Lower leg skin (tissue), 4 donors: Measurements from ENCODE around the gene ANKRD17. TPM values are rescaled to one million over a fixed set of nuclear protein-coding genes. Genes with fewer than 3 reads are reported as not detected.

Experiments used
- DNase-seq, 2 donors: peaks; one replicate each; pipeline ENCODE4 v3.0.0-alpha.2; 2019; ENCODE audit warnings: low spot score in 2 of 2
- H3K4me3 ChIP-seq: fragments of 200-600 bp; sonication (generic); 2 replicates; pipeline ENCODE4 v1.5.1; 2017; ENCODE audit warnings: mild to moderate bottlenecking, low read depth; ENCODE audit not compliant: poor library complexity, severe bottlenecking
- CTCF ChIP-seq, 3 donors: fragments of 450-650 bp; IDR thresholded peaks; one replicate each; pipeline ENCODE4 v1.5.1; 2016; ENCODE audit warnings: antibody characterized with exemption in 3 of 3, mild to moderate bottlenecking in 3 of 3, moderate library complexity in 2 of 3
- POLR2A ChIP-seq, 2 donors: fragments of 450-650 bp; IDR thresholded peaks; one replicate each; pipeline ENCODE4 v1.6.1; 2016 to 2017; ENCODE audit warnings: antibody characterized with exemption in 2 of 2, mild to moderate bottlenecking in 1 of 2, moderate library complexity in 1 of 2
- WGBS, 2 donors: methylation state at CpG; one replicate each; pipeline ENCODE4 v1.1.5; 2018; 5-methylcytosine and 5-hydroxymethylcytosine counted together
- intact Hi-C: fragments of 100-400 bp; cut with DNase I; formaldehyde crosslinking; loops from one replicate; pipeline ENCODE4 v1.15.0; 2023; ENCODE audit warnings: low total_unique reads
- total RNA-seq, 4 donors: library from RNA; depleted of rRNA; stranded (reverse); fragments of >200 nt; gene quantifications; one replicate each; pipeline ENCODE4 v1.1.0, GENCODE V29; 2016

The ANKRD17 gene
- total RNA-seq, 4 donors from 2014 or later: 48.0 to 64.1 (median 57.0) TPM

GRCh38 chr4:73185903-73186302 lies 72.7 kb downstream of the ANKRD17 start:
- intact Hi-C loops: no loop called here
- H3K4me3 ChIP-seq: no peak overlapping the region
- no peak for TF ChIP-seq POLR2A (IDR thresholded peaks at IDR 0.05)
- TF ChIP-seq CTCF (IDR thresholded peaks at IDR 0.05): no peak
- no peak for DNase-seq

DNA sequence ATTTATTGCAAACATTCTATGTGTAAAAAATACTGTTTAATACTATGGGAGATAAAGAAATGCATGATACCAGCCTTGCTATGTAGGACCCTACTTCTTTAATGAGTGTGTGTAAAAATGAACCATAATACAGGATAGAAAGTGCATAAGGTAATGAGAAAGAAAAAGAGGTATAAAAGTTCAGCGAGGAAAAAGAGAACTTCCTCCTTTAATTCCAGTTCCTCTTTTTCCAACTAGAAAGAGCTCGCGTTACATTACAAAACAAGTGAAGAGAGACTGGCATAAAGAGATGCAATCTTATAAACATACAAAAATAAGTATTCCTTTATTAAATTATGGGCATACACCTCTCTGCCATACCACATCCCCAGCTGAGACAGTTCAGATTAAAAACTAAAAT lies 77.4 kb downstream of the ANKRD17 start:
- intact Hi-C loops: no loop called here
- no peak for TF ChIP-seq POLR2A (IDR thresholded peaks at IDR 0.05)
- no peak for TF ChIP-seq CTCF (IDR thresholded peaks at IDR 0.05)
- H3K4me3 ChIP-seq: no peak overlapping the region
- no peak for DNase-seq
- WGBS, 2 donors: 82 to 92% methylated on average over 3 of the region's 3 CpGs

DNA sequence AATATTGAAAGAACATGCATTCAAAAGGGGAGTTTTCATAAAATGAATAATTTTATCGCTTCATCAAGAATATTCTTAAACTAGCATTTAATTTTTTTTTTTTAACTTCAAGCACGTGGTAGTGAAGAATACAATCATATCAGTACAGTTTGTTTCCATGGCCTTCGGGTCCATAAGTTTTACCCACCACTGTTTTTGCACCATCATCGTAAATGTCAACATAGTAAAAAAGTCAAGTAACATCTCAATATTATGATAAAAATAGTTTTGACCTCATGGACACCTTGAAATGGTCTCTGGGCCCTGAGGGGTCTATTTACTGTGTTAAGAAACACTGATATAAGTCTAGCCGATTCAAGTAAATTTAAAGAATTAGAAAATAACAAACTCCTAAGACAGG lies 80.2 kb downstream of the ANKRD17 start:
- TF ChIP-seq POLR2A (IDR thresholded peaks at IDR 0.05): no peak
- TF ChIP-seq CTCF (IDR thresholded peaks at IDR 0.05): no peak
- 89 to 90% methylated on average over 5 of the region's 5 CpGs for WGBS, 2 donors
- DNase-seq: no peak
- no peak overlapping the region for H3K4me3 ChIP-seq
- intact Hi-C loops: no loop called here

DNA sequence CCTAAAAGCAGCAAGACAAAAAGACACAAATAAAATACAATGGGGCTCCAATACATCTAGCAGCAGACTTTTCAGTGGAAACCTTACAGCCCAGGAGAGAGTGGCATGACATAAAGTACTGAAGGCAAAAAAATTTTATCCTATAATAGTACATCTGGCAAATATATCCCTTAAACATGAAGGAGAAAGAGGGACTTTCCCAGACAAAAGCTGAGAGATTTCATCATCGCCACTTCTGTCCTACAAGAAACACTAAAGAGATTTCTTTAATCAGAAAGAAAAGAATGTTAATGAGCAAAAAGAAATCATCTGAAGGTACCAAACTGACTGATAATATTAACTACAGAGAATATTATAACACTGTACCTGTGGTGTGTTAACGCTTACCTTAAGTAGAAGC lies 86.4 kb downstream of the ANKRD17 start:
- WGBS, 2 donors: 92 to 97% methylated on average over 2 of the region's 2 CpGs
- DNase-seq: no peak
- TF ChIP-seq POLR2A (IDR thresholded peaks at IDR 0.05) (no peak), CTCF (IDR thresholded peaks at IDR 0.05) (no peak)
- no peak overlapping the region for H3K4me3 ChIP-seq
- intact Hi-C loops: no loop called here

GRCh38 chr4:73170518-73171198 lies 87.9 kb downstream of the ANKRD17 start:
- 80 to 87% methylated on average over 7 of the region's 7 CpGs for WGBS, 2 donors
- no peak for DNase-seq
- no peak overlapping the region for H3K4me3 ChIP-seq
- TF ChIP-seq CTCF (IDR thresholded peaks at IDR 0.05): no peak
- TF ChIP-seq POLR2A (IDR thresholded peaks at IDR 0.05): no peak
- intact Hi-C loops: no loop called here

DNA sequence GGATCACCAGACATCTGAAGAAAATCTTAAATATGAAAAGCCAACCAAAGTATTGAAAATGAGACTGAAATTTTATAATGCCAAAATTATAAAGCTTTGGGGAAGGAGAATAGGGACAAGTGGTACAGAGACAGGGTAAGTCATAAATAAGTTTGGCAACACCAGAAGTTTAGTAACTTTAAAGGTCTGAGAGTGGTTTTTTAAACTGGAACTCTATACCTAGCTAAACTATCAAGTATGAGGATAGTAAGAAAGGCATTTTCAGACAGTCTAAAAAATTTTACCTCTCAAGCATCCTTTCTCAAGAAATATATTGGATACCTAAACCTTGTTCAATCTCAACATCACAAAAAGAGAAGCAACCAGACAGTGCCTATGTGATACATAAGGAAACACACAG lies 92.4 kb downstream of the ANKRD17 start:
- no peak for TF ChIP-seq CTCF (IDR thresholded peaks at IDR 0.05)
- no peak for TF ChIP-seq POLR2A (IDR thresholded peaks at IDR 0.05)
- intact Hi-C loops: no loop called here
- no peak overlapping the region for H3K4me3 ChIP-seq
- DNase-seq: no peak
